ENCODE results near the gene TSPAN1. TPM values are rescaled to one million over a fixed set of nuclear protein-coding genes. Genes with fewer than 3 reads are reported as not detected.

Gene TSPAN1
- total and polyA plus RNA-seq, 10 of the 15 experiments (the other 5 are each of a cell fraction or from before 2014, with no cell fraction given) = 0.08 to 0.29 (median 0.23) TPM; not detected in 5

- no peaks in the 10 kb centered on the region for H3K79me2 ChIP-seq (ENCODE audit: control insufficient read depth, insufficient read depth, low read length)
- H3K27ac ChIP-seq (ENCODE audit: control insufficient read depth, insufficient read depth) = no peak overlapping the region
- ChIA-PET CTCF (no interaction called here), POLR2A (interaction anchor here (0.6 kb wide), 1 partner anchor 40 kb away, joined by 7 read pairs; no protein-coding TSS in a partner anchor), SMC1A (ENCODE audit: uncharacterized antibody, unreplicated experiment) (interaction anchor here (1.0 to 1.2 kb wide), 2 partner anchors 10 to 15 kb away, joined by 3 to 4 read pairs; no protein-coding TSS in a partner anchor), RAD21 (ENCODE audit: unreplicated experiment) (interaction anchor here (0.8 kb wide), 1 partner anchor 10 kb away, joined by 3 read pairs; no protein-coding TSS in a partner anchor)
- H3K4me2 ChIP-seq (ENCODE audit: control insufficient read depth, insufficient read depth) = no peak overlapping the region
- TF ChIP-seq TCF3 (IDR thresholded peaks at IDR 0.05; ENCODE audit: borderline replicate concordance, insufficient read depth, low read depth, low read length) (no peak), NBN (IDR thresholded peaks at IDR 0.05) (no peak), PKNOX1 (IDR thresholded peaks at IDR 0.05) (no peak), USF2 (IDR thresholded peaks at IDR 0.05; ENCODE audit: borderline replicate concordance, low read depth, low read length) (no peak), BACH1 (IDR thresholded peaks at IDR 0.05; ENCODE audit: borderline replicate concordance) (no peak), SMARCA5 (IDR thresholded peaks at IDR 0.05) (no peak), POLR2AphosphoS5 (IDR thresholded peaks at IDR 0.05; ENCODE audit: low read length) (no peak), MEF2A (IDR thresholded peaks at IDR 0.05; ENCODE audit: insufficient read depth, low read depth, low read length) (no peak), CREM (IDR thresholded peaks at IDR 0.05; ENCODE audit: low read depth) (no peak), NR2F1 (conservative IDR thresholded peaks at IDR 0.05) (no peak), POU2F2 (IDR thresholded peaks at IDR 0.05; ENCODE audit: borderline replicate concordance, low read depth, low read length) (no peak), HDAC6 (IDR thresholded peaks at IDR 0.05; ENCODE audit: unreplicated experiment) (no peak)
- 78% methylated on average over 2 of the region's 2 CpGs for WGBS (ENCODE audit: insufficient coverage, insufficient replicate concordance, low lambda C conversion rate, missing lambda C conversion rate)
- no peak overlapping the region for H3K9ac ChIP-seq (ENCODE audit: control insufficient read depth, insufficient read depth, low read length)
- H3K36me3 ChIP-seq (ENCODE audit: control insufficient read depth in 2 of 2, insufficient read depth in 2 of 2, low read length in 1 of 2) = no peaks in the 10 kb centered on the region
- BruUV-seq (replicated peaks) = no TSS peak
- H3K27me3 ChIP-seq (replicated peaks in 1 of 2; ENCODE audit: control insufficient read depth in 2 of 2, insufficient read depth in 2 of 2, low read length in 1 of 2) = no peaks in the 10 kb centered on the region
- ATAC-seq (no peak), FAIRE-seq (no peak), DNase-seq (ENCODE audit: low read depth, low spot score) (no peak)
- intact Hi-C loops (cut with micrococcal nuclease; ENCODE audit: unreplicated experiment) (no loop called here), in situ Hi-C loops (cut with MboI) (no loop called here)
- no peaks in the 10 kb centered on the region for H3K4me1 ChIP-seq (ENCODE audit: control insufficient read depth, insufficient read depth, low read length)
- H2AFZ ChIP-seq (ENCODE audit: control insufficient read depth, low read depth, low read length) = no peak overlapping the region
- H4K20me1 ChIP-seq (ENCODE audit: control insufficient read depth, insufficient read depth) = no peaks in the 10 kb centered on the region
- H3K9me3 ChIP-seq (replicated peaks; ENCODE audit: control insufficient read depth, insufficient read depth, low read length) = no peaks in the 10 kb centered on the region; the same call in 2 of the 3 replicates
- no peak overlapping the region for H3K4me3 ChIP-seq
Measured at GRCh38 chr1:46150085-46150484, 24.8 kb upstream of the TSPAN1 start.
